GM12872 (cell line): ENCODE data around the gene PPIC.

ENCODE experiments used
- CTCF ChIP-seq: IDR thresholded peaks from 3 replicates; pipeline ENCODE4 v1.5.1; 2011; ENCODE audit warnings: low read depth, mild to moderate bottlenecking, low read length, moderate library complexity; ENCODE audit not compliant: insufficient read depth

Gene PPIC

GRCh38 chr5:122996091-122996490, 40.4 kb downstream of the PPIC start:
- no peak for TF ChIP-seq CTCF

GRCh38 chr5:122985954-122986721, 50.4 kb downstream of the PPIC start:
- TF ChIP-seq CTCF, result no peak

GRCh38 chr5:122985006-122985700, 51.4 kb downstream of the PPIC start:
- TF ChIP-seq CTCF, result no peak

GRCh38 chr5:122984425-122984824, 52.1 kb downstream of the PPIC start:
- TF ChIP-seq CTCF, result no peak

GRCh38 chr5:122982376-122982775, 54.1 kb downstream of the PPIC start:
- TF ChIP-seq CTCF, result no peak

- TF ChIP-seq CTCF, result no peak
These were observed 54.7 kb downstream of the PPIC start for GRCh38 chr5:122981846-122982245.

GRCh38 chr5:122978644-122979297, 57.8 kb downstream of the PPIC start:
- no peak for TF ChIP-seq CTCF
